ENCODE data around the gene CTH. TPM values are rescaled to one million over a fixed set of nuclear protein-coding genes. Genes with fewer than 3 reads are reported as not detected.

Gene CTH
- total and polyA plus RNA-seq, 2 experiments from 2014 or later, result 31.0 to 34.3 TPM

GRCh38 chr1:70449049-70449448 is 38.0 kb downstream of the CTH start:
- Mint-ChIP-seq H3K4me1 (peaks cover 2% of the 10 kb centered on the region; the same call in 2 of the 3 replicates), H3K27ac (no peak overlapping the region), H3K4me3 (no peak overlapping the region), H3K27me3 (ENCODE audit: insufficient read depth, low read depth, poor library complexity) (no peaks in the 10 kb centered on the region), H3K9me3 (no peaks in the 10 kb centered on the region), H3K36me3 (ENCODE audit: low read depth) (peaks cover 3% of the 10 kb centered on the region; the same call in 1 of the 3 replicates)
- TF ChIP-seq ZNF114 (CRISPR knock-in tag; IDR thresholded peaks at IDR 0.05) (no peak), CTCF (conservative IDR thresholded peaks at IDR 0.05; ENCODE audit: low read depth in 2 of 2) (no peak), ETS1 (IDR thresholded peaks at IDR 0.05) (no peak), ZNF331 (CRISPR knock-in tag; IDR thresholded peaks at IDR 0.05; ENCODE audit: low read depth) (no peak), POLR2AphosphoS5 (IDR thresholded peaks at IDR 0.05; ENCODE audit: low read depth) (no peak), EZH2 (IDR thresholded peaks at IDR 0.05; ENCODE audit: low read depth, unreplicated experiment) (no peak), CREB1 (CRISPR knock-in tag; IDR thresholded peaks at IDR 0.05; ENCODE audit: low read depth) (no peak), ZNF462 (CRISPR knock-in tag; IDR thresholded peaks at IDR 0.05) (no peak), EZH2phosphoT487 (IDR thresholded peaks at IDR 0.05; ENCODE audit: unreplicated experiment) (no peak), STAT1 (IDR thresholded peaks at IDR 0.05; ENCODE audit: unreplicated experiment) (no peak), REST (IDR thresholded peaks at IDR 0.05; ENCODE audit: unreplicated experiment) (no peak), JUNB (IDR thresholded peaks at IDR 0.05; ENCODE audit: unreplicated experiment) (no peak), NANOG (IDR thresholded peaks at IDR 0.05; ENCODE audit: borderline replicate concordance) (no peak)
- DNase-seq (ENCODE audit: low spot score) (no peak), ATAC-seq (no peak)
- no peaks in the 10 kb centered on the region for H4K20me1 ChIP-seq (replicated peaks; ENCODE audit: insufficient read depth)
- no peaks in the 10 kb centered on the region for H3K36me3 ChIP-seq (ENCODE audit: insufficient read depth)
- H3K4me1 ChIP-seq (ENCODE audit: insufficient read depth), result no peaks in the 10 kb centered on the region
- no peaks in the 10 kb centered on the region for H3F3A ChIP-seq (replicated peaks; ENCODE audit: low read depth)
- no peak overlapping the region for H3K4me2 ChIP-seq
- peaks cover 13% of the 10 kb centered on the region; the same call in 1 of the 2 replicates for H3K9me2 ChIP-seq (ENCODE audit: insufficient read depth)
- no peak overlapping the region for H3K4me3 ChIP-seq
- H2AFZ ChIP-seq, result no peak overlapping the region
- H3K27me3 ChIP-seq (ENCODE audit: insufficient read depth), result no peaks in the 10 kb centered on the region
- H3K79me2 ChIP-seq (replicated peaks; ENCODE audit: insufficient read depth), result no peaks in the 10 kb centered on the region
- H3K27ac ChIP-seq (ENCODE audit: low read depth), result no peak overlapping the region

Measured in GM23338 (cell line).